Adipose tissue (tissue), 3 donors: ENCODE measurements around the gene PI4K2B. TPM values are rescaled to one million over a fixed set of nuclear protein-coding genes. Genes with fewer than 3 reads are reported as not detected.
"Not testable (repeated sequence)": the region's sequence is repeated elsewhere in the genome, so short reads cannot be mapped to it uniquely, and the experiment has no call there.

Source experiments
- H3K27ac ChIP-seq: one replicate; pipeline ENCODE4 v1.5.1; 2013; ENCODE audit warnings: low read depth, low read length
- WGBS, 3 donors: extraction: QIAGEN DNeasy Blood & Tissue Kit; methylation state at CpG; one replicate each; pipeline ENCODE4 v1.1.7; 2013; 5-methylcytosine and 5-hydroxymethylcytosine counted together
- polyA plus RNA-seq, 3 donors: library from polyadenylated mRNA; stranded (reverse); fragments of 200-250 nt; gene quantifications; one replicate each; pipeline ENCODE4 v1.2.3, GENCODE V29; 2013
- donor health status: healthy with polysubstance abuse.
- donor health status: Bipolar disorder and iron deficiency.
- donor health status: healthy.

Gene PI4K2B
- polyA plus RNA-seq, 3 donors = 4.1 to 11.9 (median 6.5) TPM

GRCh38 chr4:25297528-25298242, 63.9 kb downstream of the PI4K2B start:
- WGBS, 3 donors = 81 to 85% (median 85%) methylated on average over 5 of the region's 5 CpGs
- H3K27ac ChIP-seq = no peak overlapping the region

GRCh38 chr4:25299476-25300203, 65.8 kb downstream of the PI4K2B start:
- 17 to 48% (median 46%) methylated on average over 10 of the region's 10 CpGs for WGBS, 3 donors
- no peak overlapping the region for H3K27ac ChIP-seq

- no peak overlapping the region for H3K27ac ChIP-seq
- WGBS, 3 donors = 77 to 85% (median 81%) methylated on average over 4 of the region's 4 CpGs
These were observed 67.6 kb downstream of the PI4K2B start for GRCh38 chr4:25301471-25301870.

- H3K27ac ChIP-seq = no peak overlapping the region
- 81 to 92% (median 83%) methylated on average over 7 to 9 of the region's 9 CpGs for WGBS, 3 donors
These were observed 68.8 kb downstream of the PI4K2B start for GRCh38 chr4:25302626-25303025.

GRCh38 chr4:25303578-25303977, 69.7 kb downstream of the PI4K2B start:
- H3K27ac ChIP-seq = no peak overlapping the region
- WGBS, 3 donors = 87 to 92% (median 90%) methylated on average over 3 of the region's 3 CpGs

GRCh38 chr4:25306518-25307057, 72.8 kb downstream of the PI4K2B start:
- WGBS, 3 donors = 69 to 91% (median 79%) methylated on average over 4 of the region's 4 CpGs
- H3K27ac ChIP-seq = no peak overlapping the region

GRCh38 chr4:25307596-25307995, 73.8 kb downstream of the PI4K2B start:
- 60 to 81% (median 79%) methylated on average over 7 of the region's 7 CpGs for WGBS, 3 donors
- no peak overlapping the region for H3K27ac ChIP-seq

GRCh38 chr4:25308306-25308705, 74.5 kb downstream of the PI4K2B start:
- no peak overlapping the region for H3K27ac ChIP-seq
- WGBS, 3 donors = 68 to 92% (median 78%) methylated on average over 2 of the region's 2 CpGs

- no peak overlapping the region for H3K27ac ChIP-seq
- WGBS, 3 donors = 56 to 73% (median 65%) methylated on average over 7 of the region's 7 CpGs
These were observed 74.9 kb downstream of the PI4K2B start for GRCh38 chr4:25308761-25309160.

- no peak overlapping the region for H3K27ac ChIP-seq
- WGBS, 3 donors = 70 to 88% (median 75%) methylated on average over 4 of the region's 4 CpGs
These were observed 76.4 kb downstream of the PI4K2B start for GRCh38 chr4:25310066-25310802.

- 67 to 75% (median 74%) methylated on average over 1 of the region's 1 CpG for WGBS, 3 donors
- no peak overlapping the region for H3K27ac ChIP-seq
These were observed 77.0 kb downstream of the PI4K2B start for GRCh38 chr4:25310803-25311166.

- 0 to 1% (median 0%) methylated on average over 40 of the region's 40 CpGs for WGBS, 3 donors
- no peak within 1 kb of the TSS for H3K27ac ChIP-seq
These were observed 78.8 kb downstream of the PI4K2B start, which contains the start of gene ZCCHC4 for GRCh38 chr4:25312496-25313200. TSS of gene ZCCHC4 (plus strand) at chr4:25312774. CDS start at chr4:25312810, 36 bp downstream.

- no peak overlapping the region for H3K27ac ChIP-seq
- WGBS, 3 donors = 12 to 32% (median 15%) methylated on average over 23 of the region's 23 CpGs
These were observed 79.5 kb downstream of the PI4K2B start for GRCh38 chr4:25313201-25313895.

- no peak overlapping the region for H3K27ac ChIP-seq
- WGBS, 3 donors = 71 to 77% (median 76%) methylated on average over 2 of the region's 2 CpGs
These were observed 86.5 kb downstream of the PI4K2B start for GRCh38 chr4:25320336-25320735.

- 49 to 83% (median 65%) methylated on average over 1 of the region's 1 CpG for WGBS, 3 donors
- H3K27ac ChIP-seq = no peak overlapping the region
These were observed 86.9 kb downstream of the PI4K2B start for GRCh38 chr4:25320773-25321172.

- H3K27ac ChIP-seq = no peak overlapping the region
- 88 to 94% (median 94%) methylated on average over 3 of the region's 3 CpGs for WGBS, 3 donors
These were observed 87.9 kb downstream of the PI4K2B start for GRCh38 chr4:25321703-25322102.

GRCh38 chr4:25328463-25328862, 94.6 kb downstream of the PI4K2B start:
- 94 to 95% (median 95%) methylated on average over 3 of the region's 3 CpGs for WGBS, 3 donors
- H3K27ac ChIP-seq = not testable (repeated sequence)
